HepG2 (cell line): ENCODE data around the gene MMP17. TPM values are rescaled to one million over a fixed set of nuclear protein-coding genes. Genes with fewer than 3 reads are reported as not detected.

Experiments used
- AGO1 ChIP-seq: fragments of 200-400 bp; formaldehyde crosslinking; IDR thresholded peaks from 2 replicates; pipeline ENCODE4 v1.6.1; 2017; ENCODE audit warnings: mild to moderate bottlenecking, low read depth, low read length, moderate library complexity; ENCODE audit not compliant: poor library complexity, severe bottlenecking
- CREM ChIP-seq, 2 experiments: sonication (generic) in 1 of 2; formaldehyde crosslinking in 1 of 2; IDR thresholded peaks; 2 replicates each; pipeline versions ENCODE4 v1.4.0 to v1.6.1; 2016 to 2020; ENCODE audit warnings: antibody characterized with exemption in 1 of 2, mild to moderate bottlenecking in 1 of 2, missing genetic modification reagents in 1 of 2
- DMAP1 ChIP-seq: IDR thresholded peaks from 2 replicates; pipeline ENCODE4 v1.6.1; 2016
- EED ChIP-seq: sonication (generic); formaldehyde crosslinking; IDR thresholded peaks from 2 replicates; pipeline ENCODE4 v1.5.0; 2020; ENCODE audit warnings: mild to moderate bottlenecking, missing genetic modification reagents
- FLYWCH1 ChIP-seq: sonication (generic); formaldehyde crosslinking; IDR thresholded peaks from 2 replicates; pipeline ENCODE4 v1.8.1; 2023; ENCODE audit warnings: mild to moderate bottlenecking, missing genetic modification reagents
- FOXC1 ChIP-seq: sonication (generic); formaldehyde crosslinking; IDR thresholded peaks from 2 replicates; pipeline ENCODE4 v1.8.0; 2022; ENCODE audit warnings: mild to moderate bottlenecking, missing genetic modification reagents, borderline replicate concordance
- FOXO4 ChIP-seq: sonication (generic); formaldehyde crosslinking; conservative IDR thresholded peaks from 2 replicates; pipeline ENCODE4 v1.8.1; 2023; ENCODE audit warnings: missing genetic modification reagents
- GFI1 ChIP-seq: sonication (generic); formaldehyde crosslinking; IDR thresholded peaks from 2 replicates; pipeline ENCODE4 v1.5.0; 2020; ENCODE audit warnings: missing genetic modification reagents, mild to moderate bottlenecking, borderline replicate concordance
- KDM6A ChIP-seq: IDR thresholded peaks from 2 replicates; pipeline ENCODE4 v1.6.1; 2016; ENCODE audit warnings: low read depth
- KMT2A ChIP-seq: sonication (generic); formaldehyde crosslinking; IDR thresholded peaks from 2 replicates; pipeline ENCODE4 v1.4.0; 2020; ENCODE audit warnings: missing genetic modification reagents
- LCORL ChIP-seq, 2 experiments: fragments of 450-650 bp in 1 of 2; sonication (generic) in 1 of 2; formaldehyde crosslinking in 1 of 2; IDR thresholded peaks; 2 replicates each; pipeline versions ENCODE4 v1.5.0 to v1.6.1; 2017 to 2020; ENCODE audit warnings: antibody characterized with exemption in 1 of 2, missing genetic modification reagents in 1 of 2
- PAX8 ChIP-seq: sonication (generic); formaldehyde crosslinking; IDR thresholded peaks from 2 replicates; pipeline ENCODE4 v1.8.0; 2022; ENCODE audit warnings: mild to moderate bottlenecking, missing genetic modification reagents, borderline replicate concordance
- ZNF230 ChIP-seq: sonication (generic); formaldehyde crosslinking; IDR thresholded peaks from 2 replicates; pipeline ENCODE4 v1.4.0; 2020; ENCODE audit warnings: mild to moderate bottlenecking, missing genetic modification reagents
- ZNF329 ChIP-seq: sonication (generic); formaldehyde crosslinking; IDR thresholded peaks from 2 replicates; pipeline ENCODE4 v1.9.0; 2021; ENCODE audit warnings: low read depth, mild to moderate bottlenecking, missing genetic modification reagents
- ZNF33B ChIP-seq: sonication (generic); formaldehyde crosslinking; IDR thresholded peaks from 2 replicates; pipeline ENCODE4 v1.5.1; 2020; ENCODE audit warnings: mild to moderate bottlenecking, missing genetic modification reagents
- ZNF446 ChIP-seq: sonication (generic); formaldehyde crosslinking; IDR thresholded peaks from 2 replicates; pipeline ENCODE4 v1.5.0; 2020; ENCODE audit warnings: mild to moderate bottlenecking, missing genetic modification reagents
- ZNF563 ChIP-seq: sonication (generic); formaldehyde crosslinking; IDR thresholded peaks from 2 replicates; pipeline ENCODE4 v1.8.0; 2022; ENCODE audit warnings: mild to moderate bottlenecking, moderate library complexity, missing genetic modification reagents
- ZNF589 ChIP-seq: sonication (generic); formaldehyde crosslinking; conservative IDR thresholded peaks from 2 replicates; pipeline ENCODE4 v1.8.0; 2022; ENCODE audit warnings: mild to moderate bottlenecking, moderate library complexity, missing genetic modification reagents
- ZNF775 ChIP-seq: sonication (generic); formaldehyde crosslinking; IDR thresholded peaks from 2 replicates; pipeline ENCODE4 v1.4.0; 2020; ENCODE audit warnings: missing genetic modification reagents, mild to moderate bottlenecking, moderate library complexity, borderline replicate concordance
- ZSCAN20 ChIP-seq: sonication (generic); formaldehyde crosslinking; IDR thresholded peaks from 2 replicates; pipeline ENCODE4 v1.4.0; 2020; ENCODE audit warnings: missing genetic modification reagents, mild to moderate bottlenecking, borderline replicate concordance
- polyA plus RNA-seq, 8 experiments: library from polyadenylated mRNA; depleted of rRNA in 3 of 8; stranded (reverse) in 7 of 8; unstranded in 1 of 8; fragments of >200 nt; fragmentation: Illumina TruSeq in 4 of 8; extraction: Trizol in 4 of 8; gene quantifications; 2 replicates each; pipeline versions ENCODE4 v1.2.1 to v1.2.3, GENCODE V29; 2011 to 2016; ENCODE audit warnings: low read depth in 4 of 8, missing spikeins in 1 of 8, mixed read lengths in 1 of 8; ENCODE audit not compliant: insufficient read depth in 1 of 8
- total RNA-seq, 5 experiments: library from RNA; depleted of rRNA; stranded (reverse); fragments of >200 nt; fragmentation: Illumina TruSeq; extraction: Trizol; gene quantifications; 2 replicates each; pipeline ENCODE4 v1.2.3, GENCODE V29; 2016; ENCODE audit warnings: low read depth in 1 of 5
- TF ChIP-seq, protein P1 (sequence below): sonication (generic); formaldehyde crosslinking; IDR thresholded peaks from 2 replicates; pipeline ENCODE4; 2020; ENCODE audit warnings: missing genetic modification reagents, mild to moderate bottlenecking, borderline replicate concordance
- TF ChIP-seq, protein P2 (sequence below): sonication (generic); formaldehyde crosslinking; IDR thresholded peaks from 2 replicates; pipeline ENCODE4 v1.4.0; 2020; ENCODE audit warnings: missing genetic modification reagents, borderline replicate concordance
- TF ChIP-seq, protein P3 (sequence below): sonication (generic); formaldehyde crosslinking; IDR thresholded peaks from 2 replicates; pipeline ENCODE4 v1.4.0; 2020; ENCODE audit warnings: mild to moderate bottlenecking, missing genetic modification reagents

The MMP17 gene
- total and polyA plus RNA-seq, 2 of the 13 experiments (the other 11 are each of a cell fraction or from before 2014, with no cell fraction given): 0.55 to 0.80 TPM

DNA sequence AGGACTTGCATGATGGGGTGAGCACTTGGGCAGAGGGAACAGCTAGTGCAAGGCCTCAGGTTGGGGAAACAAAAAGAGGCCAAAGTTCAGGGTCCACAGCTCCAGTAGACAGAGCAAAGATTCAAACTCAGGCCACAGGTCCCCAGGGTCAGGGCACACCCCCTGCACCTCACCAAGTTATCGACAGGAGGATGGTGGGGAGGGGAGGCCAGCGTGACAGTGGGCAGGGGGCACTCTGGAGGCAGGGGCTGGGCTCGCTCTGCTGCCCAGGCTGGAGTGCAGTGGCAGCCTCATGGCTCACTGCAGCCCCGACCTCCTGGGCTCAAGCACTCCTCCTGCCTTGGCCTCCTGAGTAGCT is 33.9 kb downstream of the MMP17 start (continued):
- TF ChIP-seq, protein P1, sequence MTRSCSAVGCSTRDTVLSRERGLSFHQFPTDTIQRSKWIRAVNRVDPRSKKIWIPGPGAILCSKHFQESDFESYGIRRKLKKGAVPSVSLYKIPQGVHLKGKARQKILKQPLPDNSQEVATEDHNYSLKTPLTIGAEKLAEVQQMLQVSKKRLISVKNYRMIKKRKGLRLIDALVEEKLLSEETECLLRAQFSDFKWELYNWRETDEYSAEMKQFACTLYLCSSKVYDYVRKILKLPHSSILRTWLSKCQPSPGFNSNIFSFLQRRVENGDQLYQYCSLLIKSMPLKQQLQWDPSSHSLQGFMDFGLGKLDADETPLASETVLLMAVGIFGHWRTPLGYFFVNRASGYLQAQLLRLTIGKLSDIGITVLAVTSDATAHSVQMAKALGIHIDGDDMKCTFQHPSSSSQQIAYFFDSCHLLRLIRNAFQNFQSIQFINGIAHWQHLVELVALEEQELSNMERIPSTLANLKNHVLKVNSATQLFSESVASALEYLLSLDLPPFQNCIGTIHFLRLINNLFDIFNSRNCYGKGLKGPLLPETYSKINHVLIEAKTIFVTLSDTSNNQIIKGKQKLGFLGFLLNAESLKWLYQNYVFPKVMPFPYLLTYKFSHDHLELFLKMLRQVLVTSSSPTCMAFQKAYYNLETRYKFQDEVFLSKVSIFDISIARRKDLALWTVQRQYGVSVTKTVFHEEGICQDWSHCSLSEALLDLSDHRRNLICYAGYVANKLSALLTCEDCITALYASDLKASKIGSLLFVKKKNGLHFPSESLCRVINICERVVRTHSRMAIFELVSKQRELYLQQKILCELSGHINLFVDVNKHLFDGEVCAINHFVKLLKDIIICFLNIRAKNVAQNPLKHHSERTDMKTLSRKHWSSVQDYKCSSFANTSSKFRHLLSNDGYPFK (CRISPR knock-in tag): no peak
- TF ChIP-seq, protein P2, sequence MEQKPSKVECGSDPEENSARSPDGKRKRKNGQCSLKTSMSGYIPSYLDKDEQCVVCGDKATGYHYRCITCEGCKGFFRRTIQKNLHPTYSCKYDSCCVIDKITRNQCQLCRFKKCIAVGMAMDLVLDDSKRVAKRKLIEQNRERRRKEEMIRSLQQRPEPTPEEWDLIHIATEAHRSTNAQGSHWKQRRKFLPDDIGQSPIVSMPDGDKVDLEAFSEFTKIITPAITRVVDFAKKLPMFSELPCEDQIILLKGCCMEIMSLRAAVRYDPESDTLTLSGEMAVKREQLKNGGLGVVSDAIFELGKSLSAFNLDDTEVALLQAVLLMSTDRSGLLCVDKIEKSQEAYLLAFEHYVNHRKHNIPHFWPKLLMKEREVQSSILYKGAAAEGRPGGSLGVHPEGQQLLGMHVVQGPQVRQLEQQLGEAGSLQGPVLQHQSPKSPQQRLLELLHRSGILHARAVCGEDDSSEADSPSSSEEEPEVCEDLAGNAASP (CRISPR knock-in tag): peak; percentile 68; the same call in 1 of the 2 replicates
- no peak for TF ChIP-seq ZNF563 (CRISPR knock-in tag)
- TF ChIP-seq ZNF230 (CRISPR knock-in tag): no peak
- no peak for TF ChIP-seq GFI1
- TF ChIP-seq FOXC1 (CRISPR knock-in tag): no peak
- TF ChIP-seq FLYWCH1: no peak
- no peak for TF ChIP-seq KMT2A
- TF ChIP-seq EED: no peak
- TF ChIP-seq, protein P3, sequence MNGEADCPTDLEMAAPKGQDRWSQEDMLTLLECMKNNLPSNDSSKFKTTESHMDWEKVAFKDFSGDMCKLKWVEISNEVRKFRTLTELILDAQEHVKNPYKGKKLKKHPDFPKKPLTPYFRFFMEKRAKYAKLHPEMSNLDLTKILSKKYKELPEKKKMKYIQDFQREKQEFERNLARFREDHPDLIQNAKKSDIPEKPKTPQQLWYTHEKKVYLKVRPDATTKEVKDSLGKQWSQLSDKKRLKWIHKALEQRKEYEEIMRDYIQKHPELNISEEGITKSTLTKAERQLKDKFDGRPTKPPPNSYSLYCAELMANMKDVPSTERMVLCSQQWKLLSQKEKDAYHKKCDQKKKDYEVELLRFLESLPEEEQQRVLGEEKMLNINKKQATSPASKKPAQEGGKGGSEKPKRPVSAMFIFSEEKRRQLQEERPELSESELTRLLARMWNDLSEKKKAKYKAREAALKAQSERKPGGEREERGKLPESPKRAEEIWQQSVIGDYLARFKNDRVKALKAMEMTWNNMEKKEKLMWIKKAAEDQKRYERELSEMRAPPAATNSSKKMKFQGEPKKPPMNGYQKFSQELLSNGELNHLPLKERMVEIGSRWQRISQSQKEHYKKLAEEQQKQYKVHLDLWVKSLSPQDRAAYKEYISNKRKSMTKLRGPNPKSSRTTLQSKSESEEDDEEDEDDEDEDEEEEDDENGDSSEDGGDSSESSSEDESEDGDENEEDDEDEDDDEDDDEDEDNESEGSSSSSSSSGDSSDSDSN (CRISPR knock-in tag): no peak
- TF ChIP-seq AGO1: no peak
- peak; percentile 53 for TF ChIP-seq KDM6A
- no peak for TF ChIP-seq ZSCAN20
- no peak for TF ChIP-seq ZNF775 (CRISPR knock-in tag)
- TF ChIP-seq CREM (IDR thresholded peaks at IDR 0.05): peak; percentile 40; the same call in 1 of the 2 replicates
- TF ChIP-seq CREM (CRISPR knock-in tag; IDR thresholded peaks at IDR 0.05): no peak
- TF ChIP-seq ZNF589 (CRISPR knock-in tag): no peak
- no peak for TF ChIP-seq FOXO4
- TF ChIP-seq ZNF329 (CRISPR knock-in tag): no peak
- TF ChIP-seq ZNF33B (CRISPR knock-in tag): no peak
- no peak for TF ChIP-seq ZNF446
- no peak for TF ChIP-seq LCORL (IDR thresholded peaks at IDR 0.05)
- peak; percentile 77 for TF ChIP-seq LCORL (CRISPR knock-in tag; IDR thresholded peaks at IDR 0.05)
- no peak for TF ChIP-seq PAX8
- peak; percentile 32; the same call in 1 of the 2 replicates for TF ChIP-seq DMAP1 (CRISPR knock-in tag)
